Thyroid gland (tissue), 4 donors: ENCODE measurements around the gene RARA. TPM values are rescaled to one million over a fixed set of nuclear protein-coding genes. Genes with fewer than 3 reads are reported as not detected.

Experiments used
- DNase-seq, 2 donors: peaks; one replicate each; pipeline ENCODE4 v3.0.0-alpha.2; 2019
- H3K27ac ChIP-seq, 3 donors: fragments of 200-600 bp; sonication (generic); 1 replicate in 2 of 3; 2 replicates in 1 of 3; pipeline ENCODE4 v1.5.1; 2016 to 2019; ENCODE audit warnings: mild to moderate bottlenecking in 1 of 3, moderate library complexity in 1 of 3
- H3K27me3 ChIP-seq: fragments of 200-600 bp; sonication (generic); one replicate; pipeline ENCODE4 v1.5.1; 2019
- H3K36me3 ChIP-seq, 2 donors: fragments of 200-600 bp; sonication (generic); one replicate each; pipeline ENCODE4 v1.5.1; 2016 to 2019
- H3K4me1 ChIP-seq, 2 donors: fragments of 200-600 bp; sonication (generic); one replicate each; pipeline ENCODE4 v1.5.1; 2017 to 2019
- H3K4me3 ChIP-seq, 3 donors: fragments of 200-600 bp; sonication (generic); replicated peaks in 1 of 3; 1 replicate in 2 of 3; 2 replicates in 1 of 3; pipeline ENCODE4 v1.5.1; 2016; ENCODE audit warnings: mild to moderate bottlenecking in 1 of 3
- H3K9me3 ChIP-seq: fragments of 200-600 bp; sonication (generic); one replicate; pipeline ENCODE4 v1.5.1; 2017
- POLR2A ChIP-seq, 2 donors: fragments of 450-650 bp; IDR thresholded peaks; one replicate each; pipeline ENCODE4 v1.6.1; 2017; ENCODE audit warnings: antibody characterized with exemption in 2 of 2, mild to moderate bottlenecking in 2 of 2, moderate library complexity in 1 of 2
- WGBS, 2 donors: methylation state at CpG; one replicate each; pipeline ENCODE4 v1.1.5; 2017; 5-methylcytosine and 5-hydroxymethylcytosine counted together
- intact Hi-C: fragments of 100-400 bp; cut with DNase I; formaldehyde crosslinking; loops from one replicate; pipeline ENCODE4 v1.15.1; 2023
- total RNA-seq, 4 donors: library from RNA; depleted of rRNA; stranded (reverse); fragments of >200 nt; gene quantifications; one replicate each; pipeline ENCODE4 v1.2.3, GENCODE V29; 2016
- TF ChIP-seq, protein P1 (sequence below), 6 experiments: fragments of 200-600 bp in 3 of 6; fragments of 450-650 bp in 3 of 6; sonication (generic) in 3 of 6; IDR thresholded peaks; one replicate each; pipeline ENCODE4 v1.5.1; 2016 to 2019; ENCODE audit warnings: antibody characterized with exemption in 6 of 6, mild to moderate bottlenecking in 2 of 6, inconsistent platforms in 1 of 6, moderate library complexity in 1 of 6

The RARA gene
- total RNA-seq, 4 donors from 2014 or later = 20.0 to 60.9 (median 35.2) TPM

DNA sequence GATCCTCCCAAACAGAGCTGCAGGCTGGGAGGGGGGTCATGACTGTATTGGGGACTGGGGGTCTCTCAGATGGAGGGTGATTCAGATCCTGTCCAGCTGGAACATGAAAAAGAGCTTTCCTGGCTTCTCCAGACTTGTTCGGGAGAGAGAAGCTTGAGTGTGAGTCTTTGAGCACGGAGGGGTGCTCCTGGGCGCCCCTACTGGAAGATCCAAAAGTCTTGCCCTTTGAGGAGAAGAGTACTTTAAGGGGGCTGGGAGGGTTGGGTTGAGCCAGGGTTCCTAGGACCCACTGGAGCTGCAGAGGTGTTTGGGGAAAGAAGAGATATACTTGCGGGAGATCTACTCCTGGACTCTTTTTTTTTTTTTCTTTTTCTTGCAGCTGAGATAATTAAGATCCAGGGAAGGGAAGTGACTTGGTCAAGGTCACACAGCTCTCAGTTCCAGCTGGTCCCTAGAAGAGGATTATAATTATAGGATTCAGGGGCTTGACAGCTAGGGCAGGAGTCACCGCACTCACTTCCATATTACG is 8.4 kb downstream of the RARA start:
- intact Hi-C loops = no loop called here
- H3K4me3 ChIP-seq = peak overlapping the region in 1 of 3 donors; percentile 95
- no peaks in the 10 kb centered on the region for H3K9me3 ChIP-seq
- H3K27ac ChIP-seq = peak overlapping the region; percentile 82 to 96 (median 93)
- H3K36me3 ChIP-seq = no peaks in the 10 kb centered on the region
- peaks cover 85 to 87% of the 10 kb centered on the region in 2 donors for H3K4me1 ChIP-seq
- TF ChIP-seq, protein P1, sequence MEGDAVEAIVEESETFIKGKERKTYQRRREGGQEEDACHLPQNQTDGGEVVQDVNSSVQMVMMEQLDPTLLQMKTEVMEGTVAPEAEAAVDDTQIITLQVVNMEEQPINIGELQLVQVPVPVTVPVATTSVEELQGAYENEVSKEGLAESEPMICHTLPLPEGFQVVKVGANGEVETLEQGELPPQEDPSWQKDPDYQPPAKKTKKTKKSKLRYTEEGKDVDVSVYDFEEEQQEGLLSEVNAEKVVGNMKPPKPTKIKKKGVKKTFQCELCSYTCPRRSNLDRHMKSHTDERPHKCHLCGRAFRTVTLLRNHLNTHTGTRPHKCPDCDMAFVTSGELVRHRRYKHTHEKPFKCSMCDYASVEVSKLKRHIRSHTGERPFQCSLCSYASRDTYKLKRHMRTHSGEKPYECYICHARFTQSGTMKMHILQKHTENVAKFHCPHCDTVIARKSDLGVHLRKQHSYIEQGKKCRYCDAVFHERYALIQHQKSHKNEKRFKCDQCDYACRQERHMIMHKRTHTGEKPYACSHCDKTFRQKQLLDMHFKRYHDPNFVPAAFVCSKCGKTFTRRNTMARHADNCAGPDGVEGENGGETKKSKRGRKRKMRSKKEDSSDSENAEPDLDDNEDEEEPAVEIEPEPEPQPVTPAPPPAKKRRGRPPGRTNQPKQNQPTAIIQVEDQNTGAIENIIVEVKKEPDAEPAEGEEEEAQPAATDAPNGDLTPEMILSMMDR (IDR thresholded peaks at IDR 0.05) = peak in 5 of 6 experiments; percentile 19 to 57 (median 24)
- TF ChIP-seq POLR2A (IDR thresholded peaks at IDR 0.05) = no peak
- 8 to 9% methylated on average over 6 of the region's 6 CpGs for WGBS, 2 donors
- no peaks in the 10 kb centered on the region for H3K27me3 ChIP-seq
- DNase-seq = peak; percentile 56 to 58

GRCh38 chr17:40317880-40318829 is 9.2 kb downstream of the RARA start:
- Histone ChIP-seq H3K9me3 (no peaks in the 10 kb centered on the region), H3K4me1 (peaks cover 85 to 87% of the 10 kb centered on the region in 2 donors), H3K27ac (peak overlapping the region; percentile 82 to 96 (median 93)), H3K36me3 (no peaks in the 10 kb centered on the region), H3K27me3 (no peaks in the 10 kb centered on the region), H3K4me3 (peak overlapping the region; percentile 76 to 95 (median 94))
- DNase-seq = peak; percentile 98
- intact Hi-C loops = no loop called here
- peak; percentile 36 to 83 for TF ChIP-seq POLR2A (IDR thresholded peaks at IDR 0.05)
- TF ChIP-seq, protein P1 (IDR thresholded peaks at IDR 0.05) = no peak
- 0 to 1% methylated on average over 48 to 55 of the region's 70 CpGs for WGBS, 2 donors

- H3K9me3 ChIP-seq = no peaks in the 10 kb centered on the region
- peak overlapping the region; percentile 76 to 95 (median 94) for H3K4me3 ChIP-seq
- H3K27ac ChIP-seq = peak overlapping the region; percentile 70 to 96 (median 93)
- DNase-seq = peak in 1 of 2 donors; percentile 9
- TF ChIP-seq, protein P1 (IDR thresholded peaks at IDR 0.05) = peak in 1 of 6 experiments; percentile 15
- no peak for TF ChIP-seq POLR2A (IDR thresholded peaks at IDR 0.05)
- H3K36me3 ChIP-seq = no peaks in the 10 kb centered on the region
- H3K4me1 ChIP-seq = peaks cover 85 to 86% of the 10 kb centered on the region in 2 donors
- WGBS, 2 donors = 16 to 39% methylated on average over 2 to 13 of the region's 13 CpGs
- H3K27me3 ChIP-seq = no peaks in the 10 kb centered on the region
- intact Hi-C loops = no loop called here
Measured at GRCh38 chr17:40318830-40319391, 9.9 kb downstream of the RARA start.

GRCh38 chr17:40319651-40320540 is 10.9 kb downstream of the RARA start:
- Histone ChIP-seq H3K27ac (peak overlapping the region in 2 of 3 donors; percentile 93 to 96), H3K9me3 (no peaks in the 10 kb centered on the region), H3K4me3 (peak overlapping the region in 1 of 3 donors; percentile 95), H3K36me3 (no peaks in the 10 kb centered on the region), H3K4me1 (peaks cover 80 to 85% of the 10 kb centered on the region in 2 donors), H3K27me3 (no peaks in the 10 kb centered on the region)
- 52 to 66% methylated on average over 11 of the region's 11 CpGs for WGBS, 2 donors
- TF ChIP-seq POLR2A (IDR thresholded peaks at IDR 0.05) = no peak
- TF ChIP-seq, protein P1 (IDR thresholded peaks at IDR 0.05) = no peak
- intact Hi-C loops = no loop called here
- peak; percentile 44 to 51 for DNase-seq
